Stimulated activated CD4-positive, alpha-beta T cell treated with anti-CD3 and anti-CD28 coated beads, TNF-alpha, amount 100 ng/mL, for 48 hours (primary cell): ENCODE data around the gene OR2C1.

Experiments used
- DNase-seq, 3 donors: peaks; one replicate each; pipeline ENCODE4 v3.0.0-alpha.2; 2020; ENCODE audit warnings: low read depth in 3 of 3

The OR2C1 gene

GRCh38 chr16:3355589-3355988, at the start of gene OR2C1:
Gene OR2C1 (plus strand): TSS chr16:3355889. CDS start chr16:3355941, 52 bp downstream.
- DNase-seq = no peak

GRCh38 chr16:3306078-3306477, 49.6 kb upstream of the OR2C1 start:
- DNase-seq = no peak

GRCh38 chr16:3311496-3311895, 44.2 kb upstream of the OR2C1 start:
- DNase-seq = no peak

GRCh38 chr16:3317315-3317999, 38.2 kb upstream of the OR2C1 start:
- no peak for DNase-seq

GRCh38 chr16:3321816-3322215, 33.9 kb upstream of the OR2C1 start:
- DNase-seq = no peak

GRCh38 chr16:3327514-3327913, 28.2 kb upstream of the OR2C1 start:
- DNase-seq = no peak

- DNase-seq = no peak
Observed at GRCh38 chr16:3328104-3328503, 27.6 kb upstream of the OR2C1 start.

GRCh38 chr16:3328643-3329042, 27.0 kb upstream of the OR2C1 start:
- DNase-seq = no peak

GRCh38 chr16:3346041-3346440, 9.6 kb upstream of the OR2C1 start:
- DNase-seq = no peak

GRCh38 chr16:3347586-3347985, 8.1 kb upstream of the OR2C1 start:
- DNase-seq = no peak

- no peak for DNase-seq
Observed at GRCh38 chr16:3348547-3349167, 7.0 kb upstream of the OR2C1 start.

GRCh38 chr16:3349175-3349574, 6.5 kb upstream of the OR2C1 start:
- DNase-seq = no peak

GRCh38 chr16:3356118-3356517, 429 bp downstream of the OR2C1 start:
- DNase-seq = no peak

GRCh38 chr16:3358871-3359270, 3.2 kb downstream of the OR2C1 start:
- no peak for DNase-seq

GRCh38 chr16:3362931-3363330, 7.2 kb downstream of the OR2C1 start:
- no peak for DNase-seq

GRCh38 chr16:3363793-3364192, 8.1 kb downstream of the OR2C1 start:
- DNase-seq = no peak

- peak; percentile 73 to 87 (median 77) for DNase-seq
Observed at GRCh38 chr16:3364774-3365427, 9.2 kb downstream of the OR2C1 start.

- no peak for DNase-seq
Observed at GRCh38 chr16:3369073-3369472, 13.4 kb downstream of the OR2C1 start.

- DNase-seq = no peak
Observed at GRCh38 chr16:3375680-3376079, 20.0 kb downstream of the OR2C1 start.

- DNase-seq = no peak
Observed at GRCh38 chr16:3377917-3378316, 22.2 kb downstream of the OR2C1 start.

- no peak for DNase-seq
Observed at GRCh38 chr16:3383045-3383448, 27.4 kb downstream of the OR2C1 start.

GRCh38 chr16:3388325-3388724, 32.6 kb downstream of the OR2C1 start:
- DNase-seq = no peak

GRCh38 chr16:3389663-3390338, 34.1 kb downstream of the OR2C1 start:
- DNase-seq = no peak
